Chondrocyte (in vitro differentiated cells): ENCODE data around the gene TRIM38. TPM values are rescaled to one million over a fixed set of nuclear protein-coding genes. Genes with fewer than 3 reads are reported as not detected.

Experiments
- DNase-seq: peaks from one replicate; pipeline ENCODE4 v3.0.0; 2021; ENCODE audit warnings: mixed read lengths, low spot score
- H3K27ac Mint-ChIP-seq: one replicate; pipeline ENCODE4 v1.8.0; 2021; ENCODE audit warnings: mild to moderate bottlenecking, moderate library complexity, mixed read lengths; ENCODE audit not compliant: unreplicated experiment
- H3K27me3 Mint-ChIP-seq: 2 replicates; pipeline ENCODE4 v1.8.0; 2021; ENCODE audit warnings: low read depth, mixed read lengths
- H3K36me3 Mint-ChIP-seq: 2 replicates; pipeline ENCODE4 v1.8.0; 2021; ENCODE audit warnings: low read depth, mixed read lengths
- H3K4me1 Mint-ChIP-seq: 2 replicates; pipeline ENCODE4 v1.8.0; 2021; ENCODE audit warnings: low read depth, mild to moderate bottlenecking, mixed read lengths
- H3K4me3 Mint-ChIP-seq: one replicate; pipeline ENCODE4 v1.8.0; 2021; ENCODE audit warnings: mild to moderate bottlenecking, moderate library complexity, mixed read lengths; ENCODE audit not compliant: unreplicated experiment
- H3K9me3 Mint-ChIP-seq: 2 replicates; pipeline ENCODE4 v1.8.0; 2021; ENCODE audit warnings: low read depth, mixed read lengths
- total RNA-seq: library from RNA; stranded (reverse); gene quantifications from 3 replicates; pipeline ENCODE4 v1.2.1, GENCODE V29; 2021
- TF ChIP-seq, protein P1 (sequence below): fragments of 200-600 bp; sonication (generic); IDR thresholded peaks from 2 replicates; pipeline ENCODE4 v1.5.0; 2021; ENCODE audit warnings: antibody characterized with exemption, mild to moderate bottlenecking, moderate library complexity

Gene TRIM38
- total RNA-seq, 1 donor from 2014 or later: 7.1 TPM

DNA sequence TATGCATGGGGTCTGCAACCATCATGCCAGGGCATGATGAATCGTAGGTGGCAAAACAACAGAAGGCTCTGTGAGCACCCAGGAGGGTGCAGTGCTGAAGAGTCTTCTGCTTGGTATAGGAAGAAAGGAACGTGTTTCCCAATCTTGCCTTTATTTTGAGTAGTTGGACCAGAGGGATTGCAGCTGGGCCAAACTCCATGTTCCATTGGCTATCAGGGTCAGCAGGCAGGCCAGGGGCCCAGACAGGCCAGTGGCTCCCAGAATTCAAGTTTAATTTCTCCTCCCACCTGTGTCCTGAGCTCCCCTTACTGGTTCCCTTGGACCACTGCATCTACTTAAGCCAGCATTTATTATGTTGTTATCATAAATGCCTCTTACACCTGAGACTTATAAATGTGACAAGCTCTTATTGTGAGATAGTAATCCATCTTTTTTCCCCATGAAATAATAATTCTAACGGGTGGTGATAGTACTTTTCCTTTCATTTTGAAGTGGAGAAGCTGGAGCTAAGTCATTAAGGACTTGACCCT, 918 bp upstream of the TRIM38 start:
- TF ChIP-seq, protein P1, sequence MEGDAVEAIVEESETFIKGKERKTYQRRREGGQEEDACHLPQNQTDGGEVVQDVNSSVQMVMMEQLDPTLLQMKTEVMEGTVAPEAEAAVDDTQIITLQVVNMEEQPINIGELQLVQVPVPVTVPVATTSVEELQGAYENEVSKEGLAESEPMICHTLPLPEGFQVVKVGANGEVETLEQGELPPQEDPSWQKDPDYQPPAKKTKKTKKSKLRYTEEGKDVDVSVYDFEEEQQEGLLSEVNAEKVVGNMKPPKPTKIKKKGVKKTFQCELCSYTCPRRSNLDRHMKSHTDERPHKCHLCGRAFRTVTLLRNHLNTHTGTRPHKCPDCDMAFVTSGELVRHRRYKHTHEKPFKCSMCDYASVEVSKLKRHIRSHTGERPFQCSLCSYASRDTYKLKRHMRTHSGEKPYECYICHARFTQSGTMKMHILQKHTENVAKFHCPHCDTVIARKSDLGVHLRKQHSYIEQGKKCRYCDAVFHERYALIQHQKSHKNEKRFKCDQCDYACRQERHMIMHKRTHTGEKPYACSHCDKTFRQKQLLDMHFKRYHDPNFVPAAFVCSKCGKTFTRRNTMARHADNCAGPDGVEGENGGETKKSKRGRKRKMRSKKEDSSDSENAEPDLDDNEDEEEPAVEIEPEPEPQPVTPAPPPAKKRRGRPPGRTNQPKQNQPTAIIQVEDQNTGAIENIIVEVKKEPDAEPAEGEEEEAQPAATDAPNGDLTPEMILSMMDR: peak; percentile 25
- no peak for DNase-seq
- H3K4me1 Mint-ChIP-seq: peaks cover 36% of the 10 kb centered on the region
- peaks cover 6% of the 10 kb centered on the region for H3K36me3 Mint-ChIP-seq
- peak overlapping the region; percentile 90 for H3K4me3 Mint-ChIP-seq
- peak overlapping the region; percentile 99 for H3K27ac Mint-ChIP-seq
- no peaks in the 10 kb centered on the region for H3K27me3 Mint-ChIP-seq
- H3K9me3 Mint-ChIP-seq: peaks cover 8% of the 10 kb centered on the region

DNA sequence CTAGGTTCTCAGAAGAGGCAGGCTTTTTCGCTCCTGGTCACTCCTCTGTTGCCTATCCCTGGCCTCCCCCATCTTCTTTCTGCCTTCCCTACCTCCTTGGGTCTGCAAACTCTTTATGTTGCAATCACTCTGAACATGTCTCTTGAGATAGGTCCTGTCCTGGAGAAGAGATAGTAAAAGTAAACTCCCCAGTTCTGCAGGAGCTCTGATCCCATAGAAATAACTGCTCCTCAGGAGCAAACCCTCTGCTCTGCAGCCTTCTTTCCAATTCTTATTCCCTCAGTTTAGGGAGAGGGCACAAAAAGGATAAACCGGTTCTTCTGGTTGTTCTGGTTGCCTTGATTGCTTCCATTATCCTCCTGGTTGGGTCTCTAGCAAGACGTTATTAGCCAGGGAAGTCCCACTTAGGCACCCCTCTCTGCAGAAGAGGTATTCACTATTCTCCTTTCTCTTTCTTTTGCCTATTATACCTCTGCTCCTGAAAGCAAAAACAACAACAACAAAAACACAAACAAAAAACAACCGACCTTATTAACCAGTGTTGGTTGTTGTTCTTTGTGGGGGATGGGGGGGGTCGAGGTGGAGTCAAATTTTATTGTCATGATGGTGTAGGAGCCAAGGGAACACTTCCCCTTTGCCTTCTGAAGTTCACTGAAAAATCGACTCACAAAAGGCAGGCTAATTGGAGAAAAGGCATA, 973 bp downstream of the TRIM38 start:
- TF ChIP-seq, protein P1: no peak
- Mint-ChIP-seq H3K9me3 (peaks cover 8% of the 10 kb centered on the region), H3K4me3 (peak overlapping the region; percentile 90), H3K27ac (peak overlapping the region; percentile 23), H3K36me3 (peaks cover 14% of the 10 kb centered on the region), H3K4me1 (peaks cover 53% of the 10 kb centered on the region), H3K27me3 (no peaks in the 10 kb centered on the region)
- DNase-seq: no peak

DNA sequence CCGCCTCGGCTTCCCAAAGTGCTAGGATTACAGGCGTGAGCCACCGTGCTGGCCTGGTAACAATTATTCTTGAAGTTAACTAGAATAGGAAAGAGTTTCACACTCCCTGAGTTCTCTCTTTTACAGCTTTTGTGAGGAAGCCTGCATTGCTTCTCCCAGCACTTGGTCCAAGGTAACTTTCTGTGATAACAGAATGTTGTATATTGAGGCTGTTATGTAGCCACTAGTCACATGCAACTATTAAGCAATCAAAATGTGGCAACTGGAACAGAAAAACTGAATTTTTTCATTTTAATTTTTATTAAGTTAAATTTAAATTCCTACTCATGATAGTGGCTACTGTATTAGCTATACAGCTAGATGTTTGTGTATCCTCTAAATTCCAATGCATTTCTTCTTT, 2.5 kb downstream of the TRIM38 start:
- TF ChIP-seq, protein P1: no peak

DNA sequence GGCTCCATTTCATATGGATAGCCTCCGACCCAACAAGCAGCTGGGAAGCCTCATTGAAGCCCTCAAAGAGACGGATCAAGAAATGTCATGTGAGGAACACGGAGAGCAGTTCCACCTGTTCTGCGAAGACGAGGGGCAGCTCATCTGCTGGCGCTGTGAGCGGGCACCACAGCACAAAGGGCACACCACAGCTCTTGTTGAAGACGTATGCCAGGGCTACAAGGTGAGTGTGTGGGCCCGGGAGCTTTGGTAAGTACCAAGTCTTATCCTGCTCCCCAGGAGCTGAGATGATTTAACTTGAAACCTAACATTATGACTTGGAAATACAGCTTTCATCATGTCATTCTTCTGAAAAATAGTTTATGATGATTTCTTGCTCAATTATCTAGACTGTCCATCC, 4.1 kb downstream of the TRIM38 start:
- H3K4me3 Mint-ChIP-seq: no peak overlapping the region
- H3K27me3 Mint-ChIP-seq: no peaks in the 10 kb centered on the region
- H3K36me3 Mint-ChIP-seq: peaks cover 20% of the 10 kb centered on the region
- H3K9me3 Mint-ChIP-seq: no peaks in the 10 kb centered on the region
- peaks cover 66% of the 10 kb centered on the region for H3K4me1 Mint-ChIP-seq
- no peak for DNase-seq
- H3K27ac Mint-ChIP-seq: no peak overlapping the region
- TF ChIP-seq, protein P1: no peak

More for the DNA sequence above, 2.5 kb downstream of the TRIM38 start:
- Mint-ChIP-seq H3K36me3 (peaks cover 16% of the 10 kb centered on the region), H3K9me3 (peaks cover 2% of the 10 kb centered on the region), H3K27ac (no peak overlapping the region), H3K4me3 (no peak overlapping the region), H3K4me1 (peaks cover 56% of the 10 kb centered on the region), H3K27me3 (no peaks in the 10 kb centered on the region)
- DNase-seq: no peak

DNA sequence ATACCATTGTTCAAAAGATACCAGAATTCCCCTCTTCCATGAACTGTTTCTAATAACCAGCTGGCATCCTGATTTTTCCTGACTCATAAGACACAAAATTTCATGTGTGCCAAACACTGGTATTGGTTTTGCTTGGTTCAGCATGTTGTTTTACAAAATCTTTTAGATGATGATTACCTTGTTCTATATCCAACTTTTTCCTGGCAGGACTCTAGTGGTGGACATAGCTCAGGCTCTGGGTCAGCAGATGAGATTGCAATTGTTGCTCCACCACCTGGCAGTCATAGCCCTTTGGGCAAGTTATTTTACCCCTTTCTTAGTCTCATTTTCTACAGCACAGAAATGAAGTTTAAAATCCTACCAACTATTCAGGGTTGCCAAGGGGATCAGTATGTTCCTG, 6.2 kb downstream of the TRIM38 start:
- Mint-ChIP-seq H3K27me3 (no peaks in the 10 kb centered on the region), H3K36me3 (peaks cover 31% of the 10 kb centered on the region), H3K4me1 (peaks cover 55% of the 10 kb centered on the region), H3K4me3 (no peak overlapping the region), H3K27ac (peak overlapping the region; percentile 0), H3K9me3 (no peaks in the 10 kb centered on the region)
- TF ChIP-seq, protein P1: no peak
- DNase-seq: no peak
